HK-2 (cell line): ENCODE results near the gene MYO10.
"Not testable (repeated sequence)": the region's sequence is repeated elsewhere in the genome, so short reads cannot be mapped to it uniquely, and the experiment has no call there.

ENCODE experiments used
- DNase-seq: peaks from one replicate; pipeline ENCODE4 v3.0.0-alpha.2; 2018; ENCODE audit not compliant: unreplicated experiment

Gene MYO10

GRCh38 chr5:16740811-16741392, 195.2 kb downstream of the MYO10 start:
- no peak for DNase-seq

GRCh38 chr5:16740066-16740810, 195.8 kb downstream of the MYO10 start:
- no peak for DNase-seq

DNA sequence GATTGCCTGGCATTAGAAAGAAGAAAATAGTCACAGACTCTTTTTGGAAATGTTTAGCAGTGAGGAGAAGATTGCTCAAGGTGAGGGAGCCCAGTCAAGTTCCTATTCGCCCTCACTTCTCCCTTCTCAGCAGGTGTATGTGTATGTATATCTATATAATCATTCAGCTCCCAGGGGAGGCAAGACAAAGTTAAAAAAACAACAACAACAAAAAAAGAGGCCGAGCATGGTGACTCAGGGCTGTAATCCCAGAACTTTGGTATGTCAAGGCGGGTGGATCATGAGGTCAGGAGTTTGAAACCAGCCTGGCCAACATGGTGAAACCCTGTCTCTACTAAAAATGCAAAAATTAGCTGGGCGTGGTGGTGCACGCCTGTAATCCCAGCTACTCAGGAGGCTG, 197.7 kb downstream of the MYO10 start:
- DNase-seq: not testable (repeated sequence)

- no peak for DNase-seq
Observed at GRCh38 chr5:16737620-16738364, 198.3 kb downstream of the MYO10 start.

DNA sequence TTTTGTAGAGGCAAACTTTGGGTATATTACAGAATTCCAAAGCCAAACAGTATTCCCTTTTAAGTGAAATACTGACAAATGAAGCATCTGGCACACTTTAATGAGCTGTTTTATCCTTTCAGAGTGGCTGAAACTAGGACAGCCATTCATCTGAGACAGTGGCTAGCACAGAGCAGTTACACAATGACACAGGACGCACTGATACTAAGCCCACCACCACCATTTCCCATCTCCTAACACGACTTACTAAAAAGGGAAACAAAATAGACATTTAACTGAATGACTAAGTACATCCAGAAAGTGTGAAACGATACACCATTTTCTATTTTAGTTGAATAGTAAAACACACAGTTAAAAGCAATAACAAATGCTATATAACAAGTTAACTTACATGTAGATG, 198.9 kb downstream of the MYO10 start:
- DNase-seq: no peak

GRCh38 chr5:16736158-16736995, 199.7 kb downstream of the MYO10 start:
- no peak for DNase-seq

DNA sequence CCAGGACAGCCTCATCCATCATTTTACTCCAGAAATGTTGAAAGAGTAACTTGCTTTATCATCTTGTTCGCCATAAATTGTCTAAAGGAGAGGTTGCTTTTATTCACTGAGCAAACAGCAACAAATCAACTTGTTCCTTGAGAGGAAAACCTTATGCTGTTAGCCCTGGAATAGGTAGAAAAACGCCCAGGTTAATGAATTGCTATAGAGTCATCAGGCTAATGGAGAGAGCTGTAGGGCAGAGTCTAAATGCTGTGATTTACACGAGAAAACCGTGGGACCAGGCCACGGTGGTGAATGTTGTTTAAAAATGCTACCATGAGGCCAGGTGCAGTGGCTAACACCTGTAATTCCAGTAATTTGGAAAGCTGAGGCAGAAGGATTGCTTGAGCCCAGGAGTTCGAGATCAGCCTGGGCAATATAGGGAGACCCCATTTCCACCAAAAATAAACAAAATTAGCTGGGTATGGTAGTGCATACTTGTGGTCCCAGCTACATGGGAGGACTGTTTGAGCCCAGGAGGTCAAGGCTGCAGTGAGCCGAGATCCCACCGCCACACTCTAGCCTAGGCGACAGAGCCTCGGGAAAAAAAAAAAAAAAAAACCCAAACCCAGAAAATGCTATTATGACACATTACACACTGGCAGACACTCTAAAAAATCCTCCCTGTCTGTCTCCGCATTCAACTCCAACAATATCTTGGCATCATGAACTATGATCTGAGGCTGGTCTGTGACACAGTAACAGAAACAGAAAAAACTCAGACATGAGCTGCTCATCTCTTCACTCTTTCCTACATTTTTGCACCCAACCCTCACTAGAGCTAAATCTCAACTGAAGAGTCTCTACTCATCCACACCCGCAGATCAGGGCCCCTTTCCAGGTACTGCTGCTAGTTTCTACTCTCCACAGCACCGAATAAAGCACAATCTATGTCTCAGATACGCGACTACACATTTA, 200.7 kb downstream of the MYO10 start:
- DNase-seq: no peak

GRCh38 chr5:16733331-16734006, 202.6 kb downstream of the MYO10 start:
- DNase-seq: no peak

- no peak for DNase-seq
Observed at GRCh38 chr5:16732356-16732755, 203.7 kb downstream of the MYO10 start.

- DNase-seq: no peak
Observed at GRCh38 chr5:16727755-16728325, 208.2 kb downstream of the MYO10 start.

DNA sequence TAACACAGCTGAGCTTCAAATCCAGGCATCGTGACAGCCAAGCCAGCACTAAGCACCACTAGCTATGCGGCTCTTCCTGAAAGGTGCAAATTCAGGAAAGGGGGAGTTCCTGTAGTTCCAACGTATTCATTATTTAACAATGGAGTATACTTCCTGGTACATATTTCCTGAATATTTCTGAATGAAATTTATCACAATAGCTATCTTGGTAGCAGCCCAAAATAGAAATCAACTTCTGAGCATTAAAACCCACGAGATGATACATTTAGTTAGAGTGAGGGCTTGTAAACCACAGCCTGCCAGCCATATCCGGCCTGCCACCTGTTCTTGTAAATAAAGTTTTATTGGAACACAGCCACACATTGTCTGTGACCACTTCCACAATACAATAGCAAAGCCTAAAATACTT, 209.5 kb downstream of the MYO10 start:
- no peak for DNase-seq

GRCh38 chr5:16725575-16725974, 210.5 kb downstream of the MYO10 start:
- no peak for DNase-seq

GRCh38 chr5:16723821-16724220, 212.3 kb downstream of the MYO10 start:
- no peak for DNase-seq

DNA sequence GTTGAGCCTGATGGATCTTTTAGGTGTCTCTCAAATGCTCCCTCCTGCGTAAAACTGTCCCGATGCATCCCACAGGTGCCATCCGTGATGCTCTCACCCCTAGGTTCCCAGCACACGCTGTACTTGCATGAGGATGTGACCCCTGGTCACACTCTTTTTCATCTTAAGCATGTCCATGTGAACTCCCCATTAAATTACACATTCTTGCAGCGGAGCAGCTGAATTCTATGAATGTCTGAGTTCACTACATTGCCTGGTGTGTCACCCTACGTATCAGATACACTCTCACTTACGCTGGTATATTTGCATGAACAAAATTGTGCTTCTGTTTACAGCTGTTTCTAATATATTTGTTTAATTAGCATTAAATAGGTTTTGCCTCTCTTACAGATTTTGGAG, 214.0 kb downstream of the MYO10 start:
- DNase-seq: no peak

GRCh38 chr5:16721151-16722096, 214.7 kb downstream of the MYO10 start:
- no peak for DNase-seq

GRCh38 chr5:16718036-16718435, 218.1 kb downstream of the MYO10 start:
- not testable (repeated sequence) for DNase-seq

GRCh38 chr5:16713386-16713928, 222.6 kb downstream of the MYO10 start:
- no peak for DNase-seq

- DNase-seq: no peak
Observed at GRCh38 chr5:16712620-16713019, 223.5 kb downstream of the MYO10 start.
